ENCODE measurements around the gene MATK. TPM values are rescaled to one million over a fixed set of nuclear protein-coding genes. Genes with fewer than 3 reads are reported as not detected.
A peak's percentile ranks its signal among the peaks of the same experiment; 100 is the strongest.

Gene MATK
- polyA plus RNA-seq, 1 donor from 2014 or later, result 5.9 TPM

- H3K4me3 Mint-ChIP-seq, result peak overlapping the region in 1 of 4 donors; percentile 43
- H3K4me1 Mint-ChIP-seq, result peaks cover 6 to 37% (median 27%) of the 10 kb centered on the region in 3 donors
- H3K36me3 Mint-ChIP-seq, result no peaks in the 10 kb centered on the region
- peak overlapping the region in 1 of 3 donors; percentile 6 for H3K27ac Mint-ChIP-seq
- no peaks in the 10 kb centered on the region for H3K9me3 Mint-ChIP-seq
- peaks cover 11% of the 10 kb centered on the region for H3K27me3 Mint-ChIP-seq
Measured at GRCh38 chr19:3807574-3808354, 21.6 kb upstream of the MATK start.

GRCh38 chr19:3807131-3807480 lies 20.9 kb upstream of the MATK start:
- Mint-ChIP-seq H3K9me3 (no peaks in the 10 kb centered on the region), H3K36me3 (no peaks in the 10 kb centered on the region), H3K4me1 (peaks cover under 1 to 31% (median 24%) of the 10 kb centered on the region in 3 donors), H3K27me3 (peaks cover 16% of the 10 kb centered on the region), H3K4me3 (no peak overlapping the region), H3K27ac (no peak overlapping the region)

- H3K4me1 Mint-ChIP-seq, result peaks cover 0 to 31% (median 25%) of the 10 kb centered on the region in 3 donors
Measured at GRCh38 chr19:3805859-3806258, 19.7 kb upstream of the MATK start.

GRCh38 chr19:3804429-3804828 lies 18.2 kb upstream of the MATK start:
- no peaks in the 10 kb centered on the region for H3K9me3 Mint-ChIP-seq
- H3K27ac Mint-ChIP-seq, result peak overlapping the region in 1 of 3 donors; percentile 45
- H3K27me3 Mint-ChIP-seq, result peaks cover 24% of the 10 kb centered on the region
- no peaks in the 10 kb centered on the region for H3K36me3 Mint-ChIP-seq
- peaks cover 4 to 25% (median 18%) of the 10 kb centered on the region in 3 donors for H3K4me1 Mint-ChIP-seq
- no peak overlapping the region for H3K4me3 Mint-ChIP-seq

More at GRCh38 chr19:3805859-3806258, 19.7 kb upstream of the MATK start:
- H3K36me3 Mint-ChIP-seq, result no peaks in the 10 kb centered on the region
- H3K9me3 Mint-ChIP-seq, result no peaks in the 10 kb centered on the region
- H3K27ac Mint-ChIP-seq, result no peak overlapping the region
- peaks cover 24% of the 10 kb centered on the region for H3K27me3 Mint-ChIP-seq
- H3K4me3 Mint-ChIP-seq, result no peak overlapping the region

GRCh38 chr19:3803986-3804385 lies 17.8 kb upstream of the MATK start:
- no peaks in the 10 kb centered on the region for H3K9me3 Mint-ChIP-seq
- H3K27ac Mint-ChIP-seq, result peak overlapping the region in 1 of 3 donors; percentile 78
- peaks cover 4 to 23% (median 18%) of the 10 kb centered on the region in 3 donors for H3K4me1 Mint-ChIP-seq

GRCh38 chr19:3803114-3803888 lies 17.1 kb upstream of the MATK start:
- Mint-ChIP-seq H3K27me3 (peaks cover 27% of the 10 kb centered on the region), H3K27ac (no peak overlapping the region), H3K4me3 (peak overlapping the region in 1 of 4 donors; percentile 31), H3K9me3 (no peaks in the 10 kb centered on the region), H3K4me1 (peaks cover 4 to 20% (median 16%) of the 10 kb centered on the region in 3 donors), H3K36me3 (no peaks in the 10 kb centered on the region)

More at GRCh38 chr19:3803986-3804385, 17.8 kb upstream of the MATK start:
- Mint-ChIP-seq H3K36me3 (no peaks in the 10 kb centered on the region), H3K4me3 (no peak overlapping the region), H3K27me3 (peaks cover 27% of the 10 kb centered on the region)

GRCh38 chr19:3801412-3802096 lies 15.4 kb upstream of the MATK start:
- no peaks in the 10 kb centered on the region for H3K36me3 Mint-ChIP-seq
- peaks cover 0 to 4% (median 3%) of the 10 kb centered on the region in 3 donors for H3K9me3 Mint-ChIP-seq
- H3K27me3 Mint-ChIP-seq, result peaks cover 30% of the 10 kb centered on the region
- peaks cover 8 to 9% (median 9%) of the 10 kb centered on the region in 3 donors for H3K4me1 Mint-ChIP-seq
- peak overlapping the region in 2 of 4 donors; percentile 83 to 90 for H3K4me3 Mint-ChIP-seq
- H3K27ac Mint-ChIP-seq, result no peak overlapping the region

- Mint-ChIP-seq H3K36me3 (no peaks in the 10 kb centered on the region), H3K27ac (no peak overlapping the region), H3K4me3 (peak overlapping the region in 2 of 4 donors; percentile 83 to 90), H3K27me3 (peaks cover 30% of the 10 kb centered on the region), H3K9me3 (peaks cover 0 to 7% (median 5%) of the 10 kb centered on the region in 3 donors), H3K4me1 (peaks cover 8 to 9% (median 9%) of the 10 kb centered on the region in 3 donors)
Measured at GRCh38 chr19:3800996-3801395, 14.8 kb upstream of the MATK start.

- Mint-ChIP-seq H3K27me3 (peaks cover 28% of the 10 kb centered on the region), H3K9me3 (peaks cover 0 to 7% (median 5%) of the 10 kb centered on the region in 3 donors), H3K27ac (peak overlapping the region in 1 of 3 donors; percentile 31), H3K4me1 (peaks cover 7 to 9% (median 8%) of the 10 kb centered on the region in 3 donors), H3K36me3 (no peaks in the 10 kb centered on the region), H3K4me3 (peak overlapping the region in 1 of 4 donors; percentile 66)
Measured at GRCh38 chr19:3798137-3798536, 12.0 kb upstream of the MATK start.

- Mint-ChIP-seq H3K27ac (no peak overlapping the region), H3K4me1 (peaks cover 3 to 9% (median 5%) of the 10 kb centered on the region in 3 donors), H3K9me3 (peaks cover 0 to 7% (median 5%) of the 10 kb centered on the region in 3 donors), H3K4me3 (no peak overlapping the region), H3K36me3 (no peaks in the 10 kb centered on the region), H3K27me3 (peaks cover 16% of the 10 kb centered on the region)
Measured at GRCh38 chr19:3796358-3796757, 10.2 kb upstream of the MATK start.

- Mint-ChIP-seq H3K9me3 (peaks cover 2 to 7% (median 5%) of the 10 kb centered on the region in 3 donors), H3K27ac (no peak overlapping the region), H3K27me3 (peaks cover 11% of the 10 kb centered on the region), H3K36me3 (no peaks in the 10 kb centered on the region), H3K4me3 (no peak overlapping the region), H3K4me1 (peaks cover 5 to 10% (median 6%) of the 10 kb centered on the region in 3 donors)
Measured at GRCh38 chr19:3793799-3794198, 7.6 kb upstream of the MATK start.

- Mint-ChIP-seq H3K27ac (no peak overlapping the region), H3K36me3 (no peaks in the 10 kb centered on the region), H3K9me3 (peaks cover 2 to 7% (median 5%) of the 10 kb centered on the region in 3 donors), H3K4me1 (peaks cover 5% of the 10 kb centered on the region in 3 donors), H3K27me3 (peaks cover 9% of the 10 kb centered on the region), H3K4me3 (no peak overlapping the region)
Measured at GRCh38 chr19:3792114-3792513, 5.9 kb upstream of the MATK start.

GRCh38 chr19:3790941-3791340 lies 4.8 kb upstream of the MATK start:
- H3K27ac Mint-ChIP-seq, result no peak overlapping the region
- H3K4me1 Mint-ChIP-seq, result peaks cover 5 to 7% (median 5%) of the 10 kb centered on the region in 3 donors
- no peak overlapping the region for H3K4me3 Mint-ChIP-seq
- no peaks in the 10 kb centered on the region for H3K36me3 Mint-ChIP-seq
- H3K9me3 Mint-ChIP-seq, result peaks cover 0 to 2% (median 0%) of the 10 kb centered on the region in 3 donors
- H3K27me3 Mint-ChIP-seq, result peaks cover 12% of the 10 kb centered on the region

- Mint-ChIP-seq H3K27me3 (peaks cover 15% of the 10 kb centered on the region), H3K4me1 (peaks cover 5 to 9% (median 5%) of the 10 kb centered on the region in 3 donors), H3K36me3 (no peaks in the 10 kb centered on the region), H3K27ac (peak overlapping the region in 1 of 3 donors; percentile 46), H3K4me3 (no peak overlapping the region), H3K9me3 (peaks cover 0 to 2% (median 0%) of the 10 kb centered on the region in 3 donors)
Measured at GRCh38 chr19:3790209-3790734, 4.1 kb upstream of the MATK start.

Data from IgD-negative memory B cell (primary cell).